ENCODE measurements around the gene WNT7B.

Gene WNT7B

GRCh38 chr22:45993841-45994240 is 16.9 kb upstream of the WNT7B start:
- Histone ChIP-seq H3F3A (ENCODE audit: insufficient read depth, low read length) (no peaks in the 10 kb centered on the region), H3K4me2 (ENCODE audit: low read depth, low read length) (no peak overlapping the region), H3K79me2 (ENCODE audit: low read length) (no peaks in the 10 kb centered on the region), H2AFZ (ENCODE audit: low read length) (no peak overlapping the region), H3K27ac (ENCODE audit: low read length) (no peak overlapping the region), H4K20me1 (ENCODE audit: insufficient read depth, low read length) (no peaks in the 10 kb centered on the region), H3K9ac (ENCODE audit: low read length) (no peak overlapping the region), H3K4me3 (ENCODE audit: low read length) (no peak overlapping the region), H3K4me1 (ENCODE audit: low read length) (no peaks in the 10 kb centered on the region), H3K9me3 (replicated peaks; ENCODE audit: insufficient read depth, low read length) (no peaks in the 10 kb centered on the region), H3K36me3 (replicated peaks; ENCODE audit: insufficient read depth, low read length) (no peaks in the 10 kb centered on the region), H3K27me3 (replicated peaks; ENCODE audit: insufficient read depth, low read length) (peaks cover 66% of the 10 kb centered on the region), H3K9me2 (replicated peaks; ENCODE audit: insufficient read depth, low read length) (no peaks in the 10 kb centered on the region)
- DNase-seq = no peak
- no peak for TF ChIP-seq CTCF (IDR thresholded peaks at IDR 0.05; ENCODE audit: low read length)
- no peak for TF ChIP-seq EZH2 (optimal IDR thresholded peaks at IDR 0.05; ENCODE audit: low read depth, low read length)
- no peak for TF ChIP-seq EZH2phosphoT487 (IDR thresholded peaks at IDR 0.05; ENCODE audit: low read length)

- Histone ChIP-seq H4K20me1 (ENCODE audit: insufficient read depth, low read length) (no peaks in the 10 kb centered on the region), H3K79me2 (ENCODE audit: low read length) (no peaks in the 10 kb centered on the region), H3K27ac (ENCODE audit: low read length) (no peak overlapping the region), H3K9me3 (replicated peaks; ENCODE audit: insufficient read depth, low read length) (no peaks in the 10 kb centered on the region), H3K4me2 (ENCODE audit: low read depth, low read length) (no peak overlapping the region), H3K9ac (ENCODE audit: low read length) (no peak overlapping the region), H3K4me3 (ENCODE audit: low read length) (no peak overlapping the region), H3K36me3 (replicated peaks; ENCODE audit: insufficient read depth, low read length) (no peaks in the 10 kb centered on the region), H3K4me1 (ENCODE audit: low read length) (no peaks in the 10 kb centered on the region), H3F3A (ENCODE audit: insufficient read depth, low read length) (no peaks in the 10 kb centered on the region), H3K27me3 (replicated peaks; ENCODE audit: insufficient read depth, low read length) (peaks cover 66% of the 10 kb centered on the region), H3K9me2 (replicated peaks; ENCODE audit: insufficient read depth, low read length) (no peaks in the 10 kb centered on the region), H2AFZ (ENCODE audit: low read length) (no peak overlapping the region)
- DNase-seq = no peak
- TF ChIP-seq CTCF (IDR thresholded peaks at IDR 0.05; ENCODE audit: low read length) = no peak
- TF ChIP-seq EZH2phosphoT487 (IDR thresholded peaks at IDR 0.05; ENCODE audit: low read length) = no peak
- no peak for TF ChIP-seq EZH2 (optimal IDR thresholded peaks at IDR 0.05; ENCODE audit: low read depth, low read length)
Observed at GRCh38 chr22:45993143-45993692, 16.3 kb upstream of the WNT7B start.

- peaks cover 71% of the 10 kb centered on the region for H3K27me3 ChIP-seq (replicated peaks; ENCODE audit: insufficient read depth, low read length)
- no peak overlapping the region for H2AFZ ChIP-seq (ENCODE audit: low read length)
- H3K79me2 ChIP-seq (ENCODE audit: low read length) = no peaks in the 10 kb centered on the region
- no peak overlapping the region for H3K27ac ChIP-seq (ENCODE audit: low read length)
- no peaks in the 10 kb centered on the region for H3K4me1 ChIP-seq (ENCODE audit: low read length)
- TF ChIP-seq EZH2phosphoT487 (IDR thresholded peaks at IDR 0.05; ENCODE audit: low read length) (no peak), CTCF (IDR thresholded peaks at IDR 0.05; ENCODE audit: low read length) (no peak), EZH2 (optimal IDR thresholded peaks at IDR 0.05; ENCODE audit: low read depth, low read length) (no peak)
- no peaks in the 10 kb centered on the region for H3K36me3 ChIP-seq (replicated peaks; ENCODE audit: insufficient read depth, low read length)
- no peak overlapping the region for H3K4me2 ChIP-seq (ENCODE audit: low read depth, low read length)
- H3K9ac ChIP-seq (ENCODE audit: low read length) = no peak overlapping the region
- no peak overlapping the region for H3K4me3 ChIP-seq (ENCODE audit: low read length)
- no peaks in the 10 kb centered on the region for H3F3A ChIP-seq (ENCODE audit: insufficient read depth, low read length)
- DNase-seq = no peak
- H3K9me2 ChIP-seq (replicated peaks; ENCODE audit: insufficient read depth, low read length) = no peaks in the 10 kb centered on the region
- H4K20me1 ChIP-seq (ENCODE audit: insufficient read depth, low read length) = no peaks in the 10 kb centered on the region
- no peaks in the 10 kb centered on the region for H3K9me3 ChIP-seq (replicated peaks; ENCODE audit: insufficient read depth, low read length)
Observed at GRCh38 chr22:45992737-45993136, 15.8 kb upstream of the WNT7B start.

Data from MM.1S (cell line).